HEK293 (cell line): ENCODE results near the gene RHBDL3.

ENCODE experiments used
- CTCF ChIA-PET: fragments of 350-600 bp; formaldehyde crosslinking; extraction: SDS; loops from one replicate; lab custom pipeline; 2021; ENCODE audit warnings: antibody characterized with exemption; lab: Yijun Ruan, JAX
- POLR2A ChIA-PET: fragments of 300-600 bp; formaldehyde crosslinking; extraction: SDS; loops from one replicate; lab custom pipeline; 2020; ENCODE audit warnings: antibody characterized with exemption, inconsistent platforms; lab: Yijun Ruan, JAX
- H3K27ac ChIP-seq: fragments of 200-500 bp; sonication (Bioruptor generic); 2 replicates; pipeline ENCODE4 v1.5.1; 2014; ENCODE audit warnings: low read depth, low read length, control low read depth, inconsistent platforms; ENCODE audit errors: extremely low read depth
- H3K36me3 ChIP-seq, 2 experiments: fragments of 200-500 bp in 1 of 2; sonication (Bioruptor generic) in 1 of 2; 1 replicate in 1 of 2; 2 replicates in 1 of 2; pipeline ENCODE4 v1.5.1; 2014 to 2017; ENCODE audit warnings: inconsistent platforms in 2 of 2, low read length in 2 of 2; ENCODE audit not compliant: control insufficient read depth in 2 of 2, insufficient read depth in 1 of 2
- H3K4me1 ChIP-seq: fragments of 200-500 bp; sonication (Bioruptor generic); 2 replicates; pipeline ENCODE4 v1.5.1; 2014; ENCODE audit warnings: mild to moderate bottlenecking, low read length, inconsistent platforms; ENCODE audit not compliant: control insufficient read depth, insufficient read depth
- H3K4me3 ChIP-seq: 2 replicates; pipeline ENCODE4 v1.5.1; 2011; ENCODE audit warnings: low read depth, mild to moderate bottlenecking, control low read depth, low read length, moderate library complexity
- H3K9me3 ChIP-seq: fragments of 200-500 bp; sonication (Bioruptor generic); 2 replicates; pipeline ENCODE4 v1.5.1; 2014; ENCODE audit warnings: low read depth, low read length, inconsistent platforms; ENCODE audit not compliant: control insufficient read depth, insufficient read depth
- REST ChIP-seq: fragments of 450-650 bp; formaldehyde crosslinking; IDR thresholded peaks from 2 replicates; pipeline ENCODE4 v1.5.1; 2016; ENCODE audit warnings: missing biosample characterization, missing genetic modification characterization
- SP3 ChIP-seq: fragments of 450-650 bp; formaldehyde crosslinking; IDR thresholded peaks from 2 replicates; pipeline ENCODE4 v1.5.1; 2016; ENCODE audit warnings: missing biosample characterization, missing genetic modification characterization
- ZBTB10 ChIP-seq: fragments of 450-650 bp; formaldehyde crosslinking; IDR thresholded peaks from 2 replicates; pipeline ENCODE4 v1.5.1; 2016; ENCODE audit warnings: missing biosample characterization, missing genetic modification characterization
- ZBTB48 ChIP-seq: fragments of 450-650 bp; formaldehyde crosslinking; IDR thresholded peaks from 2 replicates; pipeline ENCODE4 v1.5.1; 2016; ENCODE audit warnings: missing biosample characterization, missing genetic modification characterization
- ZNF211 ChIP-seq: fragments of 450-650 bp; formaldehyde crosslinking; IDR thresholded peaks from 2 replicates; pipeline ENCODE4 v1.5.1; 2016; ENCODE audit warnings: low read depth, missing biosample characterization, missing genetic modification characterization
- ZNF473 ChIP-seq: fragments of 450-650 bp; formaldehyde crosslinking; IDR thresholded peaks from 2 replicates; pipeline ENCODE4 v1.5.1; 2017; ENCODE audit warnings: missing biosample characterization, missing genetic modification characterization
- ZNF518A ChIP-seq: fragments of 450-650 bp; formaldehyde crosslinking; conservative IDR thresholded peaks from 2 replicates; pipeline ENCODE4 v1.5.1; 2016; ENCODE audit warnings: low read depth, missing biosample characterization, missing genetic modification characterization
- ZNF654 ChIP-seq: fragments of 450-650 bp; formaldehyde crosslinking; IDR thresholded peaks from 2 replicates; pipeline ENCODE4 v1.5.1; 2016; ENCODE audit warnings: low read depth, missing biosample characterization, missing genetic modification characterization

RHBDL3 gene

GRCh38 chr17:32239456-32239855, 26.2 kb upstream of the RHBDL3 start (continued):
- no peak for TF ChIP-seq ZBTB10 (tag by site-specific recombination)
- TF ChIP-seq ZNF518A (tag by site-specific recombination), result no peak

GRCh38 chr17:32240750-32241149, 24.9 kb upstream of the RHBDL3 start:
- Histone ChIP-seq H3K9me3 (no peaks in the 10 kb centered on the region), H3K36me3 (no peaks in the 10 kb centered on the region), H3K4me3 (no peak overlapping the region), H3K4me1 (no peaks in the 10 kb centered on the region), H3K27ac (no peak overlapping the region)
- CTCF ChIA-PET, result interaction anchor here (0.6 to 2.6 kb wide), 7 partner anchors 13 to 339 kb away, joined by 3 to 13 read pairs (median 3); no protein-coding TSS in a partner anchor
- TF ChIP-seq REST (tag by site-specific recombination), result peak; percentile 96
- no peak for TF ChIP-seq ZNF473 (tag by site-specific recombination)
- no peak for TF ChIP-seq SP3 (tag by site-specific recombination)
- peak; percentile 39 for TF ChIP-seq ZNF654
- POLR2A ChIA-PET, result interaction anchor here (0.7 kb wide), 1 partner anchor 363 kb away, joined by 5 read pairs; no protein-coding TSS in a partner anchor

- Histone ChIP-seq H3K9me3 (no peaks in the 10 kb centered on the region), H3K27ac (no peak overlapping the region), H3K4me3 (no peak overlapping the region), H3K4me1 (no peaks in the 10 kb centered on the region), H3K36me3 (no peaks in the 10 kb centered on the region)
- POLR2A ChIA-PET, result no interaction called here
- TF ChIP-seq ZNF211 (tag by site-specific recombination) (no peak), ZBTB48 (tag by site-specific recombination) (0 out of 2 replicates have a peak, but pooled peaks have one; percentile 60)
- CTCF ChIA-PET, result interaction anchor here (0.6 to 2.6 kb wide), 4 partner anchors 12 to 339 kb away, joined by 3 to 13 read pairs (median 3); no protein-coding TSS in a partner anchor
These were observed 24.0 kb upstream of the RHBDL3 start for GRCh38 chr17:32241640-32242039.
